Uterus (tissue), 2 donors: ENCODE results near the gene CHEK1.

Experiments
- POLR2A ChIP-seq, 2 donors: fragments of 450-650 bp; IDR thresholded peaks; one replicate each; pipeline ENCODE4 v1.6.1; 2016; ENCODE audit warnings: antibody characterized with exemption in 2 of 2, mild to moderate bottlenecking in 1 of 2, moderate library complexity in 1 of 2
- TF ChIP-seq, protein P1 (sequence below), 4 experiments: fragments of 200-600 bp in 2 of 4; fragments of 450-650 bp in 2 of 4; sonication (generic) in 2 of 4; IDR thresholded peaks; one replicate each; pipeline ENCODE4 v1.5.1; 2016 to 2019; ENCODE audit warnings: antibody characterized with exemption in 4 of 4, mild to moderate bottlenecking in 2 of 4, moderate library complexity in 1 of 4

DNA sequence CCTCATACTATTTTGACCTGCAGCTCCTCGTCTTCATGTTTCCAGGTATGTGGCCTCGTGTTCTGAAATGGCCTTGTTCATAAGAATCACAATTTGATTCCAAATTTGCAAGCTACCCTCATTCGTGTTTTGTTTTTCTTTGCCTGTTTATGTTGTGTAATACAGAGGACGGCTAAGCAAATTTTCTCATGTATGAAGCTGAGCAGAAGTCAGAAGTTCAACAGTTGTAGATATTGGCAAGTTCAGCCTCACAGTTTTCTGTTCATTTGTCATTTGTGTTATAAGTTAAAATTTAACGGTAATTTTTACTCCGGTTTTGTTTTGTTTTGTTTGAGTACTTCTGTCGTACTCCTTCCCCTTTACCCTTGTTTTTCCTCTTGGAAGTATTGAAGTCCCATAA is 15.4 kb upstream of the CHEK1 start:
- TF ChIP-seq POLR2A (IDR thresholded peaks at IDR 0.05): no peak
- TF ChIP-seq, protein P1, sequence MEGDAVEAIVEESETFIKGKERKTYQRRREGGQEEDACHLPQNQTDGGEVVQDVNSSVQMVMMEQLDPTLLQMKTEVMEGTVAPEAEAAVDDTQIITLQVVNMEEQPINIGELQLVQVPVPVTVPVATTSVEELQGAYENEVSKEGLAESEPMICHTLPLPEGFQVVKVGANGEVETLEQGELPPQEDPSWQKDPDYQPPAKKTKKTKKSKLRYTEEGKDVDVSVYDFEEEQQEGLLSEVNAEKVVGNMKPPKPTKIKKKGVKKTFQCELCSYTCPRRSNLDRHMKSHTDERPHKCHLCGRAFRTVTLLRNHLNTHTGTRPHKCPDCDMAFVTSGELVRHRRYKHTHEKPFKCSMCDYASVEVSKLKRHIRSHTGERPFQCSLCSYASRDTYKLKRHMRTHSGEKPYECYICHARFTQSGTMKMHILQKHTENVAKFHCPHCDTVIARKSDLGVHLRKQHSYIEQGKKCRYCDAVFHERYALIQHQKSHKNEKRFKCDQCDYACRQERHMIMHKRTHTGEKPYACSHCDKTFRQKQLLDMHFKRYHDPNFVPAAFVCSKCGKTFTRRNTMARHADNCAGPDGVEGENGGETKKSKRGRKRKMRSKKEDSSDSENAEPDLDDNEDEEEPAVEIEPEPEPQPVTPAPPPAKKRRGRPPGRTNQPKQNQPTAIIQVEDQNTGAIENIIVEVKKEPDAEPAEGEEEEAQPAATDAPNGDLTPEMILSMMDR (IDR thresholded peaks at IDR 0.05): no peak
